B cell (primary cell): ENCODE results near the gene ETV2.

Source experiments
- CTCF ChIP-seq: fragments of 200-600 bp; IDR thresholded peaks from one replicate; pipeline ENCODE4 v1.8.0; 2022; ENCODE audit warnings: antibody characterized with exemption, mild to moderate bottlenecking
- EZH2 ChIP-seq: IDR thresholded peaks from 2 replicates; pipeline ENCODE4 v1.6.1; 2012; ENCODE audit warnings: borderline replicate concordance, low read depth, mild to moderate bottlenecking, moderate library complexity, low read length; ENCODE audit not compliant: insufficient read depth, poor library complexity, severe bottlenecking

GRCh38 chr19:35607661-35608060, 33.9 kb upstream of the ETV2 start:
- TF ChIP-seq CTCF (no peak), EZH2 (no peak)
